Liver (tissue), 9 donors: ENCODE data around the gene ATF6B. TPM values are rescaled to one million over a fixed set of nuclear protein-coding genes. Genes with fewer than 3 reads are reported as not detected.

Source experiments
- DNase-seq: peaks from one replicate; pipeline ENCODE4 v3.0.0-alpha.2; 2017; ENCODE audit warnings: low spot score
- H3K27ac ChIP-seq, 2 donors: one replicate each; pipeline ENCODE4 v1.7.0; 2013; ENCODE audit warnings: inconsistent platforms in 2 of 2, low read length in 2 of 2, control low read depth in 1 of 2, low read depth in 1 of 2, mild to moderate bottlenecking in 1 of 2
- H3K27me3 ChIP-seq, 4 donors: one replicate each; pipeline versions ENCODE4 v1.6.1 to v1.7.0; 2013; ENCODE audit warnings: low read length in 3 of 4, inconsistent platforms in 1 of 4, mild to moderate bottlenecking in 1 of 4, moderate library complexity in 1 of 4; ENCODE audit not compliant: control insufficient read depth in 4 of 4, insufficient read depth in 4 of 4
- H3K36me3 ChIP-seq, 4 donors: one replicate each; pipeline versions ENCODE4 v1.6.1 to v1.7.0; 2013; ENCODE audit warnings: low read length in 3 of 4, mild to moderate bottlenecking in 3 of 4, low read depth in 1 of 4, moderate library complexity in 1 of 4; ENCODE audit not compliant: control insufficient read depth in 4 of 4, insufficient read depth in 3 of 4
- H3K4me1 ChIP-seq, 4 donors: one replicate each; pipeline versions ENCODE4 v1.6.1 to v1.7.0; 2013; ENCODE audit warnings: low read length in 3 of 4, mild to moderate bottlenecking in 3 of 4, moderate library complexity in 1 of 4; ENCODE audit not compliant: control insufficient read depth in 4 of 4, insufficient read depth in 4 of 4
- H3K4me3 ChIP-seq, 3 donors: one replicate each; pipeline versions ENCODE4 v1.6.1 to v1.7.0; 2013; ENCODE audit warnings: low read length in 3 of 3, control low read depth in 1 of 3, low read depth in 1 of 3, mild to moderate bottlenecking in 1 of 3
- H3K9ac ChIP-seq, 2 donors: one replicate each; pipeline ENCODE4 v1.7.0; 2013; ENCODE audit warnings: low read length in 2 of 2, mild to moderate bottlenecking in 2 of 2, moderate library complexity in 2 of 2, control low read depth in 1 of 2, low read depth in 1 of 2
- H3K9me3 ChIP-seq, 4 donors: one replicate each; pipeline versions ENCODE4 v1.6.1 to v1.7.0; 2013; ENCODE audit warnings: low read length in 3 of 4; ENCODE audit not compliant: control insufficient read depth in 4 of 4
- FOXA1 ChIP-seq: IDR thresholded peaks from 2 replicates; pipeline ENCODE4 v1.6.1; 2016; ENCODE audit warnings: antibody characterized with exemption
- FOXA2 ChIP-seq: IDR thresholded peaks from 2 replicates; pipeline ENCODE4 v1.6.1; 2016; ENCODE audit warnings: antibody characterized with exemption
- GABPA ChIP-seq, 2 donors: IDR thresholded peaks in 1 of 2; conservative IDR thresholded peaks in 1 of 2; 2 replicates each; pipeline ENCODE4 v1.6.1; 2016; ENCODE audit warnings: antibody characterized with exemption in 2 of 2, mild to moderate bottlenecking in 1 of 2, moderate library complexity in 1 of 2
- HNF4A ChIP-seq, 2 donors: conservative IDR thresholded peaks; 2 replicates each; pipeline ENCODE4 v1.6.1; 2016; ENCODE audit warnings: antibody characterized with exemption in 2 of 2, mild to moderate bottlenecking in 2 of 2
- HNF4G ChIP-seq: IDR thresholded peaks from 2 replicates; pipeline ENCODE4 v1.6.1; 2016; ENCODE audit warnings: antibody characterized with exemption
- NR2F2 ChIP-seq: IDR thresholded peaks from 2 replicates; pipeline ENCODE4 v1.6.1; 2016; ENCODE audit warnings: antibody characterized with exemption
- RAD21 ChIP-seq, 2 donors: IDR thresholded peaks; 2 replicates each; pipeline ENCODE4 v1.6.1; 2016; ENCODE audit warnings: antibody characterized with exemption in 2 of 2, mild to moderate bottlenecking in 2 of 2
- RXRA ChIP-seq, 2 donors: IDR thresholded peaks; 2 replicates each; pipeline ENCODE4 v1.6.1; 2017 to 2018; ENCODE audit warnings: antibody characterized with exemption in 2 of 2, mild to moderate bottlenecking in 1 of 2
- TAF1 ChIP-seq: conservative IDR thresholded peaks from 2 replicates; pipeline ENCODE4 v1.6.1; 2016; ENCODE audit warnings: antibody characterized with exemption, mild to moderate bottlenecking
- YY1 ChIP-seq: IDR thresholded peaks from 2 replicates; pipeline ENCODE4 v1.6.1; 2016; ENCODE audit warnings: antibody characterized with exemption, mild to moderate bottlenecking
- WGBS: extraction: QIAGEN DNeasy Blood & Tissue Kit; methylation state at CpG from one replicate; pipeline ENCODE4 v1.1.7; 2013; 5-methylcytosine and 5-hydroxymethylcytosine counted together
- polyA plus RNA-seq, 2 donors: library from polyadenylated mRNA; stranded (reverse) in 1 of 2; unstranded in 1 of 2; fragments of 200-250 nt in 1 of 2; fragments of >200 nt in 1 of 2; fragmentation: Nextera tagmentation in 1 of 2; extraction: Ambion mirVana in 1 of 2; gene quantifications; one replicate each; pipeline versions ENCODE4 v1.2.1 to v1.2.3, GENCODE V29; 2013 to 2015
- total RNA-seq, 2 donors: library from RNA; depleted of rRNA; stranded (reverse); fragments of >200 nt; gene quantifications; one replicate each; pipeline ENCODE4 v1.2.3, GENCODE V29; 2014
- TF ChIP-seq, protein P1 (sequence below): IDR thresholded peaks from 2 replicates; pipeline ENCODE4 v1.6.1; 2016; ENCODE audit warnings: antibody characterized with exemption
- TF ChIP-seq, protein P2 (sequence below): IDR thresholded peaks from 2 replicates; pipeline ENCODE4 v1.6.1; 2016; ENCODE audit warnings: antibody characterized with exemption
- TF ChIP-seq, protein P3 (sequence below): IDR thresholded peaks from 2 replicates; pipeline ENCODE4 v1.6.1; 2016; ENCODE audit warnings: antibody characterized with exemption, mild to moderate bottlenecking
- TF ChIP-seq, protein P4 (sequence below): fragments of 150-350 bp; IDR thresholded peaks from 2 replicates; pipeline ENCODE4 v1.5.1; 2017; ENCODE audit warnings: improper control_type of control experiment, low read depth, low read length; ENCODE audit not compliant: missing input control
- donor health status: healthy.
- donor health status: healthy.
- donor health status: healthy.
- donor health status: healthy.
- donor health status: healthy.

Gene ATF6B
- total and polyA plus RNA-seq, 4 donors = 13.6 to 24.8 (median 15.5) TPM

DNA sequence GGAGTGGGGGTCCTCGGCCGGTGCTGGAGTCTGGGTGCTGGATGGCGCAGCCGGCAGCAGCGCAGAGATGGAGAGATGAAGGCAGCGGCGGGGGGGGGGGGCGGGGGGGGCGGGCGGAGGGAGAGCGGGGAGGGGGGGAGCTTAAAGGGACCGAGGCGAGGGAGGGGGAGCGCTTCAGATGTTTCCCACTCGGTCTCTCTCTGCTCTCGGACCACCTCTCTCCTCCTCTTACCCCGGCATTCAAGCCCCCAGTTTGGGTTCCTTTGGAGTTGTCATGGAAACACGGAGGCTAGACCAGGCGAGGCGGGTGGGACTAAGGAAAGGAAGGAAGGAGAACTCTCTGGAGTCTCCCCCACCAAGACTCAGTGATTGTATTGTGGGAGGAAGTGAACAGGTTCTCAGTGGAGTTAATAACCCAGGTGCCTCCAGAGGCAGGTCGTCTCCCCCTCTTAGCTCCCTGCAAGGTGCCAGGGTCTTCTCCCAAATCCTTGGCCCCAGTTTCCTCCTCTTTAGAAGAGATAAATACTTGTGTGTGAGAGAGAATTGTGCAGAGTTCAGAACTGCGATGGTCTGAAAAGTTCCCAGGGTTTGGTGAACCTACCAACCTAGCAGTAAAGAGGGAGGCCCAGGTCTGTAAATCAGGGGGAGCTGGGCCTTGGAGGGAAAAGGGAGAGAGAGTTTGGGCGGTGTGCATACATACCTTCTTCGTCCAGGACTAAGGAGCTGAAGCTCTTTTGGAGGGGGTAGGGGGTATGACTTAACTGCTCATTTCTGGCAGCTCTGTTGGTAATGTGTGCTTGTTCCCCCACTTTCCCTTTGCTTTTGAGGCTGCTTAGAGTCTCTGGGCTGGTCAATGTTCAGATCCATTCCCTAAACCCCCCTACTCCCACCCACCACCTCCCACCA, 24.1 kb upstream of the ATF6B start, which contains the start of gene PRRT1 (continued):
- no peak for TF ChIP-seq RXRA (IDR thresholded peaks at IDR 0.05)
- no peak for TF ChIP-seq GABPA (IDR thresholded peaks at IDR 0.05 in 1 of 2, conservative IDR thresholded peaks at IDR 0.05 in 1 of 2)
- TF ChIP-seq HNF4G = no peak
- no peak for TF ChIP-seq NR2F2

DNA sequence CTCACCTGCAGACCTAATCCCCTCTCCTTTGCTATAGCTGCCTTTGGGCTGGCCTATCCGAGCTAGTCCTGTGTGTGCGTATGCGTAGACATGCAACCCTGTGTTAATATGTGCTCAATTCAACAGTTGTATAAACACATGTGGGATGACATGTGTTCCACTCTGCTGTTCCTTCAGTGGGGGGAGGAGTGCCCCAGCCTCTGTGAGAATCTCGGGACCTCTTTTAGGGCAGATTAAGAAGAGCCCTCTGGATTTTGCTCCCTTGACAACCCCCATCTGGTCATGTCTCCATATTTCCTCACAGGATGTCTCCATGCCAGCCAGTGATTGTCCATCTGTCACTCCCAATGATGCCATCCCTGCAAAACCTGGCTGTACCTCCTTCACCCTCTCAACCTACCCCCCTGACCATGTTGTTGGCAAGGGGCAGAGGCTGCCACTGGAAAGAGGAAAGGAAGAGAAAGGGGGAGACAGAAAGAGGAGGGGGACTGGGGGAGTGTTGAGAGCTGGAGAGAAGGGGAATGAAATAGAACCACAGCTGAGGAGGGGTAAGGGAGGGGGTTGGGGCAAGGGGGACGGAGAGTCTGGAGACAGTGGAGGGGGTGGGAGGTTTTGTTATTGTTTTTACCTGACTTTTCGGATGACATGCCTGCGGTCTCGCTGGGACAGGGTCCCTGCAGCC, 23.3 kb upstream of the ATF6B start:
- H3K27me3 ChIP-seq = peaks cover 0 to 5% (median 0%) of the 10 kb centered on the region in 4 donors
- H3K27ac ChIP-seq = no peak overlapping the region
- no peak overlapping the region for H3K9ac ChIP-seq
- peaks cover 0 to 2% (median 0%) of the 10 kb centered on the region in 4 donors for H3K9me3 ChIP-seq
- H3K4me3 ChIP-seq = no peak overlapping the region
- peaks cover 6 to 26% (median 13%) of the 10 kb centered on the region in 4 donors for H3K4me1 ChIP-seq
- H3K36me3 ChIP-seq = peaks cover 0 to 4% (median under 1%) of the 10 kb centered on the region in 4 donors
- 56% methylated on average over 8 of the region's 8 CpGs for WGBS
- no peak for DNase-seq
- TF ChIP-seq TAF1 (no peak), RAD21 (IDR thresholded peaks at IDR 0.05) (no peak), RXRA (IDR thresholded peaks at IDR 0.05) (no peak), NR2F2 (no peak), HNF4A (conservative IDR thresholded peaks at IDR 0.05) (no peak), YY1 (no peak), HNF4G (no peak), FOXA2 (no peak), FOXA1 (no peak)
- TF ChIP-seq, protein P1, sequence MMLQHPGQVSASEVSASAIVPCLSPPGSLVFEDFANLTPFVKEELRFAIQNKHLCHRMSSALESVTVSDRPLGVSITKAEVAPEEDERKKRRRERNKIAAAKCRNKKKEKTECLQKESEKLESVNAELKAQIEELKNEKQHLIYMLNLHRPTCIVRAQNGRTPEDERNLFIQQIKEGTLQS = no peak
- TF ChIP-seq, protein P2, sequence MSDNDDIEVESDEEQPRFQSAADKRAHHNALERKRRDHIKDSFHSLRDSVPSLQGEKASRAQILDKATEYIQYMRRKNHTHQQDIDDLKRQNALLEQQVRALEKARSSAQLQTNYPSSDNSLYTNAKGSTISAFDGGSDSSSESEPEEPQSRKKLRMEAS = no peak
- TF ChIP-seq, protein P3, sequence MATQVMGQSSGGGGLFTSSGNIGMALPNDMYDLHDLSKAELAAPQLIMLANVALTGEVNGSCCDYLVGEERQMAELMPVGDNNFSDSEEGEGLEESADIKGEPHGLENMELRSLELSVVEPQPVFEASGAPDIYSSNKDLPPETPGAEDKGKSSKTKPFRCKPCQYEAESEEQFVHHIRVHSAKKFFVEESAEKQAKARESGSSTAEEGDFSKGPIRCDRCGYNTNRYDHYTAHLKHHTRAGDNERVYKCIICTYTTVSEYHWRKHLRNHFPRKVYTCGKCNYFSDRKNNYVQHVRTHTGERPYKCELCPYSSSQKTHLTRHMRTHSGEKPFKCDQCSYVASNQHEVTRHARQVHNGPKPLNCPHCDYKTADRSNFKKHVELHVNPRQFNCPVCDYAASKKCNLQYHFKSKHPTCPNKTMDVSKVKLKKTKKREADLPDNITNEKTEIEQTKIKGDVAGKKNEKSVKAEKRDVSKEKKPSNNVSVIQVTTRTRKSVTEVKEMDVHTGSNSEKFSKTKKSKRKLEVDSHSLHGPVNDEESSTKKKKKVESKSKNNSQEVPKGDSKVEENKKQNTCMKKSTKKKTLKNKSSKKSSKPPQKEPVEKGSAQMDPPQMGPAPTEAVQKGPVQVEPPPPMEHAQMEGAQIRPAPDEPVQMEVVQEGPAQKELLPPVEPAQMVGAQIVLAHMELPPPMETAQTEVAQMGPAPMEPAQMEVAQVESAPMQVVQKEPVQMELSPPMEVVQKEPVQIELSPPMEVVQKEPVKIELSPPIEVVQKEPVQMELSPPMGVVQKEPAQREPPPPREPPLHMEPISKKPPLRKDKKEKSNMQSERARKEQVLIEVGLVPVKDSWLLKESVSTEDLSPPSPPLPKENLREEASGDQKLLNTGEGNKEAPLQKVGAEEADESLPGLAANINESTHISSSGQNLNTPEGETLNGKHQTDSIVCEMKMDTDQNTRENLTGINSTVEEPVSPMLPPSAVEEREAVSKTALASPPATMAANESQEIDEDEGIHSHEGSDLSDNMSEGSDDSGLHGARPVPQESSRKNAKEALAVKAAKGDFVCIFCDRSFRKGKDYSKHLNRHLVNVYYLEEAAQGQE = no peak
- TF ChIP-seq, protein P4, sequence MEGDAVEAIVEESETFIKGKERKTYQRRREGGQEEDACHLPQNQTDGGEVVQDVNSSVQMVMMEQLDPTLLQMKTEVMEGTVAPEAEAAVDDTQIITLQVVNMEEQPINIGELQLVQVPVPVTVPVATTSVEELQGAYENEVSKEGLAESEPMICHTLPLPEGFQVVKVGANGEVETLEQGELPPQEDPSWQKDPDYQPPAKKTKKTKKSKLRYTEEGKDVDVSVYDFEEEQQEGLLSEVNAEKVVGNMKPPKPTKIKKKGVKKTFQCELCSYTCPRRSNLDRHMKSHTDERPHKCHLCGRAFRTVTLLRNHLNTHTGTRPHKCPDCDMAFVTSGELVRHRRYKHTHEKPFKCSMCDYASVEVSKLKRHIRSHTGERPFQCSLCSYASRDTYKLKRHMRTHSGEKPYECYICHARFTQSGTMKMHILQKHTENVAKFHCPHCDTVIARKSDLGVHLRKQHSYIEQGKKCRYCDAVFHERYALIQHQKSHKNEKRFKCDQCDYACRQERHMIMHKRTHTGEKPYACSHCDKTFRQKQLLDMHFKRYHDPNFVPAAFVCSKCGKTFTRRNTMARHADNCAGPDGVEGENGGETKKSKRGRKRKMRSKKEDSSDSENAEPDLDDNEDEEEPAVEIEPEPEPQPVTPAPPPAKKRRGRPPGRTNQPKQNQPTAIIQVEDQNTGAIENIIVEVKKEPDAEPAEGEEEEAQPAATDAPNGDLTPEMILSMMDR = no peak
